Stimulated activated CD8-positive, alpha-beta memory T cell treated with anti-CD3 and anti-CD28 coated beads, Interleukin-15, amount 100 ng/mL, for 4 hours (primary cell): ENCODE results near the gene S1PR5.

Experiments
- DNase-seq, 2 donors: peaks; one replicate each; pipeline ENCODE4 v3.0.0-alpha.2; 2020; ENCODE audit warnings: low read depth in 2 of 2

S1PR5 gene

DNA sequence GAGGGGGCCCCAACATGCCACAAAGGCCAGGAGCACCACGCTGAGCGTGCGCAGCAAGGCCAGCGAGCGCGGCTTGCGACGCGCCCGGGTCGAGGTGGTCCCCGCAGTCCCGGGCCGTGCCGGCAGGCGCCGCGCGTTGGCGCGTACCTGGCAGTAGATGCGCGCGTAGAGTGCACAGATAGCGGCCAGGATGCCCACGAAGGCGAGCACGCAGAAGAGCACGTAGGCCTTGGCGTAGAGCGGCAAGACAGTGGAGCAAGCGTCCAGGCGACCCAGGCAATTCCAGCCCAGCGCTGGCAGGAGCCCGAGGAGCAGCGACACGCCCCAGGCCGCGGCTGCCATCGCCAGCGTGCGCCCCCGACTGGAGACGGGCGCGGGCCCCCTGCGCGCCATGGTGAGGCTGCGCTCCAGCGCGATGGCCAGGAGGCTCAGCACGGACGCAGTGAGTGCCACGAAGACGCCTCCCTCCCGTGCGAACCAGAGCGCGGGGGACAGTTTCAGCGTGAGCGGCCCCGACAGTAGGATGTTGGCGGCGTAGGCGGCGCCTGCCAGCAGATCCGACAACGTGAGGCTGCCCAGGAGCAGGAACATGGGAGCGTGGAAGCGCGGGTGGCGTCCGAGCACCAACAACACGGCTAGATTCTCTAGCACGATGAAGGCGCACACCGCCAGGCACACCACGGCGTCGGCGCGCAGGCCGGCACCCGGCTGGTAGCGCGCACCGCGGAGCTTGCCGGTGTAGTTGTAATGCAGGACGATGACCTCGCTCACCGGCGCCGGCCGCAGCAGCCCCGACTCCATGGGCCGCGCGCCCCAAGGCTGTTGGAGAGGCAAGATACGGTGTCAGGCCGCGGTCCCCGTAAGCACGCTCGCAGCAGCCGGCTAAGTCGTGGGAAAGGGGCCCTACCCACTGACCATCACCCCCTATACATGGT, 2.8 kb downstream of the S1PR5 start:
- no peak for DNase-seq

DNA sequence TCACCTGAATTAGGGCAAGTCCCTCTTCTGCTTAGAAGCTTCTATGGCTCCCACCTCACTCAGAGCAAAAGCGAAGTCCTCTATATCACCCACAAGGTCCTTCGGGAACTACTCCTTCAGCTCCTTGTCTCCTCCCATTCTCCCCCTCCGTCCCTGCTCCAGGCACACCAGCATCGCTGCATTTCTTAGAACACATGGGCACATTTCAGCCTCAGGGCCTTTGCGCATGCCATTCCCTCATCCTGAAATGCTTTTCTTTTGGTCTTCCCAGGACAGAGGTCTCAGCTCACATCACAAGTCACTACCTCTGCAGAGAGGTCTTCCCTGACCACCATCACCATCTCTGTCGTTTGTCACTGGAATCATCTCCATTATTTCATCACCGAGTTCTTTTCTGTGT, 4.0 kb downstream of the S1PR5 start:
- no peak for DNase-seq

GRCh38 chr19:10510301-10510802, 6.9 kb downstream of the S1PR5 start:
- no peak for DNase-seq

GRCh38 chr19:10508707-10509106, 8.5 kb downstream of the S1PR5 start:
- no peak for DNase-seq

DNA sequence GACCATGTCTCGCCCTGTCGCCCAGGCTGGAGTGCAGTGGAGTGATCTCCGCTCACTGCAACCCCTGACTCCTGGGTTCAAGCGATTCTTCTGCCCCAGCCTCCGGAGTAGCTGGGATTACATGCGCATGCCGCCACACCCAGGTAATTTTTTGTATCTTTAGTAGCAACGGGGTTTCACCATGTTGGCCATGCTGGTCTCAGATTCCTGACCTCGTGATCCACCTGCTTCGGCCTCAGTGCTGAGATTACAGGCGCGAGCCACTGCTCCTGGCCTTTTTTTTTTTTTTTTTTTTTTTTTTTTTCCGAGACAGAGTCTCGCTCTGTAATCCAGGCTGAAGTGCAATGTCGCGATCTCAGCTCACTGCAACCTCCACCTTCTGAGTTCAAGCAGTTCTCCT, 9.2 kb downstream of the S1PR5 start:
- DNase-seq, result no peak

DNA sequence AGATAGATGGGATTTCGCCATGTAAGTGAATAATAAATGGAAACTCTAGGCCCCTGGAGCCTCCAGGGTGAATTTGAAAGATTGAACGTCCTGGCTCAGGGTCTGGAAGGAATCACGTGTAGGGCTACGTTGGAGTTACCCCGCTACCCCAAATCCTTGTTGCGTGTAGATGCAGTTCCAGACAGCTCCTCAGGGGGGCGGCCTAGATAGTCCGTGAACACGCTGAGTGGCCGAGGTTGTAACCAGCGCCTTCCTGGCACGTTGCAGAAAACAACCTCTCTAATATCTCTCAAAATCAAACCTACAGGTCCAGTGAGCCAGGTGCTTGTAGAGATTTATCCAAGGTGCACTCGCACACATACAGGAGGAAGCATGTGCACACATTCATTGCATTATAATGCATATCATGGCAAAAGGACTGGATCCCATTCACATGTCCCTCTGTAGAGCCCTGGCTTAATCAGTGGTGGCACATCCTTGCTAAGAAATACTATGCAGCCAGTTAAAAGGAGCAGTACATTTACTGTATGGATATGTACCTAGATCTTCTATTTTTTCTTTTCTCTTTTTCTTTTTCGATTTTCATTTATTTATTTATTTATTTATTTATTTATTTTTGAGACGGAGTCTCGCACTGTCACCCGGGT, 11.5 kb downstream of the S1PR5 start:
- peak; percentile 49 to 58 for DNase-seq

DNA sequence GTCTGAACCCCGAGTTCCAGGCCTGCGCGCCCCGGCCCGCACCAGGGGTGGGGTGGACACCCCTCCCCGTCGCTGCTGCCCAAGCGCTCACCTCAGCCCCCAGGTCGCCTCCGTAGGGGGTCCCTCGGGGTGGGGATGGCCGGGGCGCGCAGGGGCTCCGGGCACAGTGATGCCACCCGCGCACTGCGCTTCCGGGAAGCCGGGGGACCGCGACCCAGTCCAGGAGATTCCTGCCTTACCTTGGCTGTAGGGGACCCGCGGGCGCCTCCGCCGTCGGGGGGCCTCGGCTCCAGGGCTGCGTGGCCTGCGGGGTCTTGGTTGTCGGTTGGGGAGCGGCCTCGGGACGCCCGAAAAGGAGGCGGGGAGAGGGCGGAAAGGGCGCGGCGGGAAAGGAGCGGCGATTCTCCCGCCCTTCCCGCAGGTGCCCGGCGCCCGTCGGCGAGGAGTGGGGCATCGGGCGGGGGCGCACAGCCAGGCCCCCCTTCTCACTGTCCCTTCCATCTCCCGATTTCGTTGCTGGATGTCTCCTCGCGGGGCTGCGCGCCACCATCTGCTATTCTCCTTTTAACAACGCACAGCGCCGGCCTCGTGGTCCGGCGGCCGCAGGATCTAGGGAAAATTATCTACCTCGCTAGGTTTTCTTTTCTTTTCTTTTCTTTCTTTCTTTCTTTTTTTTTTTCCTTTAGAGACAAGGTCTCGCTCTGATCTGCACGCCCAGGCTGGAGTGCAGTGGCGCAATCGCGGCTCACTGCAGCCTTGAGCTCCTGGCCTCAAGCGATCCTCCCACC, 14.1 kb downstream of the S1PR5 start, which contains the start of gene KEAP1:
Gene KEAP1, minus strand, starts transcription at position 355 of the 788 bp plus-strand sequence. CDS start 3,323 bp downstream, outside the sequence.
- DNase-seq, result no peak

DNA sequence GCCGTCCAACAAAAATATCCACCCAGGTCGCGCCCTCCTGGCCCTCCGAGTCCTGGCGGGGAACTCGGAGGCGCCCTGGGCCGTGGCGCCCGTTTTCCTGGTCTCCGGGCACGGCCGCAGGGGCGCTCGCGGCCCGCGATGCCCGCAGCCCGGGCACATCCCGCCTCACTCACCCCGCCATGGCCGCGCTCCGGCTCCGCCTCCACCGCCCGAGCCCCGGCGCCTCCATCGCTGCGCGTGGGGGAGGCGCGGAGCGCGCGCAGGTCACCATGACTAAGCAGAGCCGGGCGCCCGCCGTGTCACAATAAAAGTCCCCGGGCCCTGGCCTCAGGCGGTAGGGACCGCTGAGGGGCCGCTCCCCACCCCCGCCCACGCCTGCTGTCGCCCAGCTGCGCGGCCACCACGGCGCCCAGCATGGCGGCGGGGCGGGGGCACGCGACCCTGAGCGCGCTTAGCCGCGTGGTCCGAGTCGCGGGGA, 14.7 kb downstream of the S1PR5 start:
- peak; percentile 75 to 82 for DNase-seq

DNA sequence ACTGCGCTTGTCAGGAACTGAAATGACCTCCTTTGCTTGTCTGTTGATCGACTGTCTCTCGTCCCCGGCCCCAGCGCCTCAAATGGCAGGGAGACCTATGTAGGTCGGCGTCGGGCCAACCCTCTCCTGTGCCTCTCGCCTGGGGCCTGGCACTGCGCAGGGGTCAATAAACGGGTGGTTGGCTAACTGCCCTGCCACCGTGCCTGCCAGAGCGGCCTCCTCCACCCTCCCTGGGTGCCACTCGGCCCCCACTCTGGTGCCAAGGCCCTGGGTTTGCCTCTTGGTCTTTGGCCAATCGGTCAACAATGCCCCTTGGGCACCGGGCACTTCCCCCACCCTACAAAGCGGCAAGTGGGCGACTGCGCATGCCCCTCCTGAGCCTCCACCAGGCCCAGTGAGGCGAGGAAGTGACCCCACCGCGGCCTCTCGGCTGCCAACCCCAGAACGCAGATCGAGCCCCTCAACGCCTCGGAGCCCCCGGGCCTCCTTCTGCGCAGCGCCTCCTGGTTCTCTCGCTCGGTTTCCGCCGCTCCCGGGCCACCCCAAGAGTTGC, 15.2 kb downstream of the S1PR5 start:
- no peak for DNase-seq

GRCh38 chr19:10500247-10500592, 17.0 kb downstream of the S1PR5 start:
- DNase-seq, result no peak

DNA sequence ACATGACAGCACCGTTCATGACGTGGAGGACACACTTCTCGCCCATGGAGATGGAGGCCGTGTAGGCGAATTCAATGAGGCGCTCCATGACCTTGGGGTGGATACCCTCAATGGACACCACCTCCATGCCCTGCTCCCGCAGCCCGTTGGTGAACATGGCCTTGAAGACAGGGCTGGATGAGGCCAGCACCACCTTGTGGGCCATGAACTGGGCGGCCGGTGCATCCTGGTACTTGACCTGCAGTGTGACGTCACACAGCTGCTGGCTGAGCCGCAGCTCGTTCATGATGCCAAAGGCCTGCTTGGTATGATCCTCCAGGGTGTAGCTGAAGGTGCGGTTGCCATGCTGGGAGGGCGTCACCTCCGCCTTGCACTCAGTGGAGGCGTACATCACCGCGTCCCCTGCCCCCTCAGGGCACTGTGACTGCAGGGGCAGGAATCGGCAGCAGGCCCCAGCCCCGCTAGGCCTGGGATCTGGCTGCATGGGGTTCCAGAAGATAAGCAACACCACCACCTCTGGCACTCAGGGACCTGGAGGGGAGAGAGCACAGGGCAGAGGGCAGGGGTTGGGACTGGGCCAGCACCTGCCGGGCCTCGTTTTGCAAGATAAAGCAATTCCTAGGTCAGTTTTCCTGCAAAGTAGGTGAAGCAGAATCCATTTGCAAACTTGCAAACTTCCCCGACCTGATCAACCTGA, 17.5 kb downstream of the S1PR5 start:
- no peak for DNase-seq

DNA sequence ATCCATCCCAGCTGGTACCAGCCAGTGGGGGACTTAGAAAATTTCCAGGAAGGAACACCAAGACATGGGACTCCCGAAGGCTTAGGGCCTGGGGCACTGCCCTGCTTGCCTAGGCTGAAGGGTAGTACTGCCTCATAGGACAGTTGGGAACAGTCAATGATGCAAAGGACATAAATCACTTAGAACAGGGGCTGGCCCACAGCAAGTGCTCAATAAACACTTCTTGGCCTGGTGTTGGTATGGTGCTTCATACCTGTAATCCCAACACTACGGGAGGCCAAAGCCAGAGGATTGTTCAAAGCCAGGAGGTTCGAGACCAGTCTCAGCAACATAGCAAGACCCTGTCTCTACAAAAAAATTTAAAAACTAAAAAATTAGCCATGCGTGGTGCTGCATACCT, 19.9 kb downstream of the S1PR5 start:
- DNase-seq, result no peak

DNA sequence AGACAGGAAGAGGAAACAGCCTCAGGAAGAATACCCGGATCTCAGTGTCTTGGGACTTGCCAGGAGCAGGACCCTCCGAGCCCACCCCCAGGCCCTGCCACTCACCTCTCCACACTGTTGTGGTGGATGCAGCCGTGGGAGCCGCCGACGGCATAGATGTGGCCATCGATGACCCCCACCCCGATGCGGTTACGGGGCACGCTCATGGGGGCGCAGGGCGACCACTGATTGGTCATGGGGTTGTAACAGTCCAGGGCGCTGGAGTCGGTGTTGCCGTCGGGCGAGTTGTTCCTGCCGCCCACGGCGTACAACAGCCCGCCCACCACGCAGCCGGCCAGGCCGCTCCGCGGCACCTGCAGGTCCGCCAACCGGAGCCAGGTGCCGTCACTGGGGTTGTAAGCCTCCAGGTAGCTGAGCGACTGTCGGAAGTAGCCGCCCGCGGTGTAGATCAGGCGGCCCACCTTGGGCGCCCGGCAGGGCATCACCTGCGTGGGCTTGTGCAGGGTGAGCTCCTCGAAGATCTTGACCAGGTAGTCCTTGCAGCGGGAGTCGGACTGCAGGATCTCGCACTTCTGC, 25.7 kb downstream of the S1PR5 start:
- no peak for DNase-seq

DNA sequence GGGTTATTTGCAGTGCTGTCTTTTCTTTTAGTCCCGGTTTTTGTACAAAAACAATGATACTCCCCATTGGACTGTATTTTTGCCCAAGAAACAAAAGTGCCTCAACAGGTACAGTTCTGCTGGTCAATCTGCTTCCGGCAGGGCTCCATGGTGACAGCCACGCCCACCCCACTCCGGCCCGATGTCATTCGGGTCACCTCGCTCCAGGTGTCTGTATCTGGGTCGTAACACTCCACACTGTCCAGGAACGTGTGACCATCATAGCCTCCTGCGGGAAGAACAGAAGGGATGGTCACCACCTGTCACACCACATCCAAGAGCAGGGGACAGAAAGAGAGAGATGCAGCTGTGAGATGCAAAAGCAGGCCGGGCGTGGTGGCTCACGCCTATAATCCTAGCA, 30.7 kb downstream of the S1PR5 start:
- no peak for DNase-seq

- DNase-seq, result peak; percentile 77 to 83
Measured at GRCh38 chr19:10478903-10479384, 38.3 kb downstream of the S1PR5 start.

DNA sequence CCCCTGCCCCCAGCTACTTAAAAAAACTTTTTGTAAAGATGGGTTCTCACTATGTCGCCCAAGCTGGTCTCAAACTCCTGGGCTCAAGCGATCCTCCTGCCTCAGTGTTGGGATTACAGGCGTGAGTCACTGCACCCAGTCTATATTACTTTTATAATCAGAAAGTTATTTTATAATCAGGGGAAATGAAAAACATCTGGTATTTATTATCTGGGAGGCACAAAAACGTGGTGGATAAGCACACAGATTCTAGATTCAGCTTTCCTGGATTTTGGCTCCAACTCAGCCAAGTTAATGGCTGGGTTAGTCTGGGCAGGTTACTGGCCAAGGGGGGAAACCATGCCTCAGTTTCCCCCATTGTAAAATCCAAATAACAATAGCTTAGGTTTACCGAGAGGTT, 38.8 kb downstream of the S1PR5 start:
- no peak for DNase-seq

GRCh38 chr19:10474962-10475451, 42.2 kb downstream of the S1PR5 start:
- DNase-seq, result no peak

DNA sequence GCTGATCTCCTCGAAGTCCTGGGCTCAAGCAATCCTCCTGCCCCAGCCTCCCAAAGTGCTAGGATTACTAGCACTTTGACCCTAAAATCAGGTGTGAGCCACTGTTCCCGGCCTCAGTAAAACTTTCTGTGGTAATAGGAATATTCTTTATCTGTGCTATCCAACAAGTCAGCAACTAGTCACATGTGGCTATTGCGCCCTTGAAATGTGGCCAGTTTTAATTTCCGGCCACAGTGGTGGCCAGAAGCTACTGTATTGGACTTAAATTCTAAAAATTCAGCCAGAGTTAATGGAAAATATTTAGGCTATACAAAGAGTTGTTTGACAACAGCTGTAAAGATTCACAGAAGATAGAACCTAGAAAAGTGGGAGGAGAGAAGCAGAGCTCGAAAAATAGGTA, 44.1 kb downstream of the S1PR5 start:
- DNase-seq, result no peak

DNA sequence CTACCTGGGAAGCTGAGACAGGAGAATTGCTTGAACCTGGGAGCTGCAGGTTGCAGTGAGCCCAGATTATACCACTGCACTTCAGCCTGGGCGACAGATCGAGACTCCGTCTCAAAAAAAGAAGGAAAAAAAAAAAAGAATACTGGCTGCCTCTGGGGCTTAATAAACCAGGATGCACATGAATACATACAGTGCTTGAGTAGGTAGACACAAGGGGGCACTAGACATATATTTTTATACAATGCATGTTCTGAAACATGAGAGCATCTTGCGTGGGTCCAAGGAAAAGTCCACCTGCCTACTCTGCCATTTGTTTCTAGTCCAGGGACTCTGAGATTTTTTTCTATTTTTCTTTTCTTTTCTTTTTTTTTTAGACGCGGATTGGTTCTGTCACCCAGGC, 45.3 kb downstream of the S1PR5 start:
- no peak for DNase-seq

GRCh38 chr19:10468133-10468532, 49.1 kb downstream of the S1PR5 start:
- no peak for DNase-seq
